ENCODE measurements around the gene TSNAX.
"Not testable (repeated sequence)": the region's sequence is repeated elsewhere in the genome, so short reads cannot be mapped to it uniquely, and the experiment has no call there.

GRCh38 chr1:231570262-231570661 lies 41.8 kb downstream of the TSNAX start:
- TF ChIP-seq CTCF (conservative IDR thresholded peaks at IDR 0.05); ZFX (IDR thresholded peaks at IDR 0.05): not testable (repeated sequence)
